Mucosa of rectum (tissue), 2 donors: Measurements from ENCODE around the gene GLCCI1.
"Not testable (repeated sequence)": the region's sequence is repeated elsewhere in the genome, so short reads cannot be mapped to it uniquely, and the experiment has no call there.

Experiments
- H3K27ac ChIP-seq, 2 donors: one replicate each; pipeline ENCODE4 v1.7.0; 2013; ENCODE audit warnings: inconsistent platforms in 2 of 2, low read depth in 2 of 2, low read length in 2 of 2
- H3K27me3 ChIP-seq, 2 donors: one replicate each; pipeline ENCODE4 v1.7.0; 2013; ENCODE audit warnings: low read length in 2 of 2; ENCODE audit not compliant: control insufficient read depth in 2 of 2, insufficient read depth in 2 of 2
- H3K36me3 ChIP-seq, 2 donors: one replicate each; pipeline ENCODE4 v1.7.0; 2013; ENCODE audit warnings: low read length in 2 of 2; ENCODE audit not compliant: control insufficient read depth in 2 of 2, insufficient read depth in 2 of 2
- H3K4me1 ChIP-seq, 2 donors: one replicate each; pipeline ENCODE4 v1.7.0; 2013; ENCODE audit warnings: low read length in 2 of 2, mild to moderate bottlenecking in 1 of 2; ENCODE audit not compliant: control insufficient read depth in 2 of 2, insufficient read depth in 2 of 2
- H3K4me3 ChIP-seq, 2 donors: one replicate each; pipeline ENCODE4 v1.7.0; 2013; ENCODE audit warnings: low read length in 2 of 2
- H3K9ac ChIP-seq, 2 donors: one replicate each; pipeline ENCODE4 v1.7.0; 2013; ENCODE audit warnings: low read length in 2 of 2, low read depth in 1 of 2, mild to moderate bottlenecking in 1 of 2
- H3K9me3 ChIP-seq, 2 donors: one replicate each; pipeline ENCODE4 v1.7.0; 2013; ENCODE audit warnings: low read length in 2 of 2; ENCODE audit not compliant: control insufficient read depth in 2 of 2
- donor health status: healthy.
- donor health status: Normal muscosa, but diverticular disease.

Gene GLCCI1

DNA sequence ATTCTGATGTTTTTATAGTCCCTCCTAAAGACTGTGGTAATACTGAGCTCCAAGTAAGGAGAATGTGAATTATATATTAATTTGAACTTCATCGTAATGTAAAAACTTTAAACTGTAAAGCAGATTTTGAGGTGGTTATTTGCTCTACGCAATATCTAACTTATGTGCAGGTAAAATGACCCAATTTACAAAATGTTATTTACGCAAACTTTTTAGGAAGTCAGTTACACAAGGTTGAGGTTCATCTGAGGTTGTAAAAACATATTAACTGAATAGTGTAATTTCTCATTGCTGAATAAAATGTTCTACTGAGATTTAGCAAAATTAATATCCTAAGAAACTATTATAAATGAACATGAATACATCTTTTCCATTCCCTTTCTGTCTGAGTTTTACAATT lies 15.8 kb downstream of the GLCCI1 start:
- no peaks in the 10 kb centered on the region for H3K27me3 ChIP-seq
- H3K36me3 ChIP-seq = no peaks in the 10 kb centered on the region
- no peak overlapping the region for H3K4me3 ChIP-seq
- H3K9ac ChIP-seq = no peak overlapping the region
- H3K9me3 ChIP-seq = no peaks in the 10 kb centered on the region
- no peak overlapping the region for H3K27ac ChIP-seq
- H3K4me1 ChIP-seq = no peaks in the 10 kb centered on the region

DNA sequence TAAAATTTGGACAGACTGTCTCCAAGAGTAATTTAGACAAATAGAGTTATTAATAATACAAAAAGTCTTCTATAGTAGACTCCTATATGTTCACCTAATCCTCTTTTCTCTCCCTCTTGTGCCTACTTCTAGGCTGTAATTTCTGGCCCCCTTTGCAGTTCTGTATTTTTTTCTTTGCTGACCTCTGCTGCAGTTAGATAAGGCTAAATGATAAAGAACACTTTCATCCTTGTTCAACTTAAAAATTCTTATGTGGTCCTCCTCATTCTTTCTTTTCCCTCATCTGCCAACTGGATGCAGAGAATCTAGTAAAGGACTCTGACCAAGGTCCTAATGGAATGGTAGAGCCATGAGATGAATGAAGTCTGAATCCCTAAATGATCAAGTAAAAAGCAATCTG lies 20.1 kb downstream of the GLCCI1 start:
- Histone ChIP-seq H3K9ac (no peak overlapping the region), H3K27ac (no peak overlapping the region), H3K27me3 (no peaks in the 10 kb centered on the region)

DNA sequence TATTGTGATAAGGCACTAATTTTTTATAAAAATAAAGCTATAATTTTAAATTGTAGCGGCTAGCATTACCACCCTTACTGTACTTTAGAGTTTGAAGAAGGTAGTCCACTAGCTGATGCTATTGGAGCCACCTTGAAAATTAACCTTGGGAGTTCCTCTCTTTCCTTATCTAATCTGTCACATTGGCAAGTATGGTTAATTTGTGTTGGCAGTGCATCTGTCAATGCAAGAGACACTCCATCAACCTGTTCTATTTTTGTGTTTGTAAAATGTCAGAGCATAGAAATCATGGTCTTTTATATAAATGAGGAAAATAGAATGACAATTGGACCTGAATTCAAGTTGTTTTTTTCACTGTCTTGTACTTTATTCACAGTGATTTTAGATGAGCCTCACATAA lies 20.5 kb downstream of the GLCCI1 start:
- Histone ChIP-seq H3K4me3 (no peak overlapping the region), H3K4me1 (no peaks in the 10 kb centered on the region), H3K9ac (no peak overlapping the region), H3K27me3 (no peaks in the 10 kb centered on the region), H3K27ac (no peak overlapping the region), H3K9me3 (peaks cover 0 to 3% of the 10 kb centered on the region in 2 donors), H3K36me3 (no peaks in the 10 kb centered on the region)

More for the DNA sequence above, 20.1 kb downstream of the GLCCI1 start:
- Histone ChIP-seq H3K4me3 (no peak overlapping the region), H3K36me3 (no peaks in the 10 kb centered on the region), H3K9me3 (peaks cover 0 to 3% of the 10 kb centered on the region in 2 donors), H3K4me1 (no peaks in the 10 kb centered on the region)

DNA sequence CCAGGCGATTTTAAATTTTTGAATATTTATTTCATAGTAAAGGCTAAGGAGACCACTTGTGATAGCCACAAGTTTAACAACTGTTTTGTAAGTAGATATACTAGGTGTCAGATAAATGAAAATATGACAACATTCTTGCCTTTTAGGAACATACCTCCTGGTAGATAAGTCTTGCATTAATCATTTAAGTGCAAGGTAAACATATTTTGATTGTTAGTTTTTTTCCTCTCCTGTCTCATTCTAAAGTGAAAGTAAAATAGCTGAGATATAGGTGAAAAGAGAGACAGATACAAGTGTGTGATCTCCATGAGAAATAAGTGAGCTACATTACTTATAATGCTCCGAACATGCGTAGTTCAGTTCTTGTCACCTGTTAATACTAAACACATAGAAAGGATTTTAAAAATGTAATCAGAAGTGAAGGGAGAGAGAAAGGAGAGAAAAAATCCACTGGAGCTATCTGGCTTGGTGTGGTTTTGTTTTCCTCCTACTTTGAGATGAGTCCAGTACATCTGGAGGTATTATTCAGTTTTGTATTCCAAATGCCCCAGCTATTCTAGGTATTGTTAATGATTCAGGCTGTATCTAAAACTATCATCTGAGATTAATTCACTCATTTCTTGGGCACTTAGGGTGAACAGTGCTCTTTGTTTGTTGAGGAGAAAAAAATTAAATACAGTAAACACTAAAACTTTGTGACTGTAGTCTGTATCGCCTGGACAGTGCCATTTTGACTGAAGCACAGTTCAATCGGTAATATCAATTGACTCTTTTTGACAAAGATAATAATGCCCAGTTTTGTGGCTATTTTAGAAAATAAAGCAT lies 21.2 kb downstream of the GLCCI1 start:
- Histone ChIP-seq H3K4me1 (no peaks in the 10 kb centered on the region), H3K9ac (no peak overlapping the region), H3K36me3 (no peaks in the 10 kb centered on the region), H3K4me3 (peak overlapping the region in 1 of 2 donors; percentile 33), H3K27me3 (no peaks in the 10 kb centered on the region), H3K27ac (no peak overlapping the region), H3K9me3 (peaks cover 0 to 3% of the 10 kb centered on the region in 2 donors)

DNA sequence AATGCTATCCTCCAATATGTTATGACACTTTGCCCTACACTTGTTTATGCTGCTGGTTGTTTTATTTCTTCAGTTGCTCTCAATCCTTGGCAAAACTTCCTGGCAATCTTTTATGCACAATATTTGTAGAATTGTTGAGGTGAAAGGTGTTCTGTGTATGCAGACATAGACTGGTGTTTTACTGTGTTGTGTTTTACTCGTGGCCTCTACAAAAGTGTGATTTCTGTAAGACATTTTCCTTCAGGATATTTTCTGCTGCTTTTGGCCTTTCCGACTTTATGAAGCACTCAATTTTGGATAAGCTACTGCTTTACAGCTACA lies 21.8 kb downstream of the GLCCI1 start:
- Histone ChIP-seq H3K9me3 (peaks cover 0 to 3% of the 10 kb centered on the region in 2 donors), H3K36me3 (no peaks in the 10 kb centered on the region), H3K27me3 (no peaks in the 10 kb centered on the region), H3K27ac (no peak overlapping the region), H3K4me1 (no peaks in the 10 kb centered on the region), H3K4me3 (no peak overlapping the region), H3K9ac (no peak overlapping the region)

DNA sequence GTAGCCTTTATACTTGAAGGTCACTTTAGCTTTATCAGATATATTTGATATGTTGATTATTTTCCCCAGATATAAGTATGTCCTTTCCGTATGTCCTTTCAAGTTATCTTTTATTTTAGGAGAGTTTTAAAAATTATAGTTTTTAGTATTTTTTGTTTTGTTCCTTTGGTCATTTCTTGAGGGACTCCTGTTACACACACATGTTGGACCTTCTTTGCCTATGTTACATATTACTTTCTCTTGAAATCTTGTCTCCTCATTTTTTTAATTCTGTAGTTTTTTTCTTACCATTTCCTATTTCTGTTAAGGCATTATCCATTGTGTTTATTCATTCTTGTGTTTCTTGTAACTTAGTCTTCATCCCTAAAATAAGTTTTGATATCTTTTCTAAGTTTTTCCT lies 23.9 kb downstream of the GLCCI1 start:
- Histone ChIP-seq H3K4me1 (no peaks in the 10 kb centered on the region), H3K9me3 (peaks cover 0 to 3% of the 10 kb centered on the region in 2 donors), H3K27ac (no peak overlapping the region), H3K4me3 (no peak overlapping the region), H3K9ac (no peak overlapping the region), H3K36me3 (no peaks in the 10 kb centered on the region), H3K27me3 (no peaks in the 10 kb centered on the region)

DNA sequence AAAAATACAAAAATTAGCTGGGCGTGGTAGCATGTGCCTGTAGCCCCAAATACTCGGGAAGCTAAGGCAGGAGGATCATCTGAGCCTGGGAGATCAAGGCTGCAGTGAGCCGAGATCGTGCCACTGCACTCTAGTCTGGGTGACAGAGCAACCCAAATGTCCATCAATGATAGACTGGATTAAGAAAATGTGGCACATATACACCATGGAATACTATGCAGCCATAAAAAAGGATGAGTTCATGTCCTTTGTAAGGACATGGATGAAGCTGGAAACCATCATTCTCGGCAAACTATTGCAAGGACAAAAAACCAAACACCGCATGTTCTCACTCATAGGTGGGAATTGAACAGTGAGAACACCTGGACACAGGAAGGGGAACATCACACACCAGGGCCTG lies 26.8 kb downstream of the GLCCI1 start:
- H3K4me1 ChIP-seq, H3K4me3 ChIP-seq, H3K36me3 ChIP-seq, H3K9ac ChIP-seq, H3K27me3 ChIP-seq, H3K9me3 ChIP-seq, H3K27ac ChIP-seq: not testable (repeated sequence)

DNA sequence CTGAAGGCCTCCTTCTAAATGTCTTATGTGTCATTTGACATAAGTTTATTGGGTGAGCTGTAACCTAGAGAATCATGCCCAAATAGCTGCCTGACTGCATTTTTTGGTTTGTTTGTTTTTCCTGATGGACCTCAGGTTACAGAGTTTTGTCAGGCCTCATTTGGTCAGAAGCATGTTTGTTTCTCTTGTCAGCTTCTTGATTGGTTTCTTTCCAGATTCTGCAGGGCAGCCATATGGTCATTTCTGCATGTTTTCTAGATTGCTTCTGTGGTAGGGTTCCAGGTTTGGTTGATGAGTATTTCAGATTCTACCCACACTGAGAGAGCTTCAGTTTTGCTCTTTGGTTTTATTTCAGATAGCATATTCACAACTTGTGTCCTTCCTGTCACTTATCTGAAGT lies 28.0 kb downstream of the GLCCI1 start:
- H3K27ac ChIP-seq = no peak overlapping the region
- H3K4me3 ChIP-seq = no peak overlapping the region
- no peaks in the 10 kb centered on the region for H3K36me3 ChIP-seq
- no peaks in the 10 kb centered on the region for H3K4me1 ChIP-seq
- no peak overlapping the region for H3K9ac ChIP-seq
- H3K9me3 ChIP-seq = peaks cover 0 to 3% of the 10 kb centered on the region in 2 donors
- no peaks in the 10 kb centered on the region for H3K27me3 ChIP-seq

DNA sequence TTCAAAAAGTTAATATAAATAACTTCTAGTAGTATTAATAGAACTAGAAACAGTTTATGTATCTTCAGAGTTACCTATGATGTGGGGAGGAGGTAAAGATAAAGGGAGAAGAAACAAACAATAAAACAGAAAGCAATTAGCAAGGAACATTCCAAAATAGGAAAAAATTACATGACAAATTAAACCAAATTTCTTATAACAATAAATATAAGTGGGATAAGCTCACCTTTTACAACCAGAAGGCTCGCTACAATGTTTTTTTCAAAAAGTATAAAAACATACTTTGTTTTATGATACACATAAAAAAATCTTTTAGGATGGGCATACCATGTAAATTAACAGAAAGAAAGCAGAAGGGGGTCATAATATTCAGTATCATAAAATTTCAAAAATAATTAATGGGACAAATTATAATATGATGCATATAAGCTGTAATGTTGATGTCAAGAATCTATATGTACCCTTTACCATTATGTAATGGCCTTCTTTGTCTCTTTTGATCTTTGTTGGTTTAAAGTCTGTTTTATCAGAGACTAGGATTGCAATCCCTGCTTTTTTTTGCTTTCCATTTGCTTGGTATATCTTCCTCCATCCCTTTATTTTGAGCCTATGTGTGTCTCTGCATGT lies 31.8 kb downstream of the GLCCI1 start:
- Histone ChIP-seq H3K4me1 (no peaks in the 10 kb centered on the region), H3K9ac (no peak overlapping the region), H3K27ac (no peak overlapping the region), H3K27me3 (no peaks in the 10 kb centered on the region), H3K36me3 (peaks cover 0 to 3% of the 10 kb centered on the region in 2 donors), H3K9me3 (no peaks in the 10 kb centered on the region), H3K4me3 (no peak overlapping the region)

DNA sequence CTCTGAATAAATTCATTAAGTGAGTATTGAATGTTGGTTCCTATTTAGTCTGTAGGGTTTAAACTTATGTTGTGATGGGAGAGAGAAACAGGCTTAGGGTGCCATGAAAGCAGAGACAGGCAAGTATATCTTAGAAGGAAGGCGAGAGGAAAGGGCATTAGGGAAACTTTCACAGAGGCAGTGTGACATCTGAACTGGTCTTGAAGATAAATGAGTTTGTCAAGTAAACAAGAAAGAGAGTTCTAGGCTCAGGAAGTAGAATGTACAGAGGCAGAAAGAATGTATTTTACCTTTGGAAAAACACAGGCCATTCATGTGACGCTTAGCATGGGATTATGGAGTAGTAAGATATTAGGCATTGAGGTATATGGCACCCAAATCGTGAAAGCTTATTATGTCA lies 34.5 kb downstream of the GLCCI1 start:
- no peak overlapping the region for H3K27ac ChIP-seq
- H3K27me3 ChIP-seq = no peaks in the 10 kb centered on the region
- no peak overlapping the region for H3K9ac ChIP-seq
- no peak overlapping the region for H3K4me3 ChIP-seq
- H3K9me3 ChIP-seq = no peaks in the 10 kb centered on the region
- H3K36me3 ChIP-seq = peaks cover 10 to 12% of the 10 kb centered on the region in 2 donors
- no peaks in the 10 kb centered on the region for H3K4me1 ChIP-seq
